ENCODE measurements around the gene CYTH4. TPM values are rescaled to one million over a fixed set of nuclear protein-coding genes. Genes with fewer than 3 reads are reported as not detected.
A peak's percentile ranks its signal among the peaks of the same experiment; 100 is the strongest.

The CYTH4 gene
- total and polyA plus RNA-seq, 4 donors, result 10.5 to 84.2 (median 35.0) TPM

- H3K27me3 ChIP-seq (ENCODE audit: control insufficient read depth in 3 of 3, insufficient read depth in 3 of 3, low read length in 2 of 3), result no peaks in the 10 kb centered on the region
Measured at GRCh38 chr22:37267135-37267587, 15.1 kb upstream of the CYTH4 start.

GRCh38 chr22:37267661-37268413 is 14.5 kb upstream of the CYTH4 start:
- no peak for TF ChIP-seq CTCF (IDR thresholded peaks at IDR 0.05; ENCODE audit: control extremely low read depth, extremely low read depth)
- no peak overlapping the region for H3K4me3 ChIP-seq
- no peaks in the 10 kb centered on the region for H3K27me3 ChIP-seq (ENCODE audit: control insufficient read depth in 3 of 3, insufficient read depth in 3 of 3, low read length in 2 of 3)
- H3K9ac ChIP-seq (ENCODE audit: insufficient read depth in 1 of 2, low read length in 2 of 2), result peak overlapping the region in 1 of 2 donors; percentile 14
- peaks cover 0 to 9% (median 4%) of the 10 kb centered on the region in 4 donors for H3K9me3 ChIP-seq (ENCODE audit: control insufficient read depth in 4 of 4, insufficient read depth in 3 of 4, low read length in 3 of 4)
- 52 to 60% methylated on average over 11 of the region's 11 CpGs for WGBS, 2 donors
- peak overlapping the region in 1 of 2 donors; percentile 78 for H3K27ac ChIP-seq (ENCODE audit: low read depth in 1 of 2, low read length in 1 of 2)
- ATAC-seq (ENCODE audit: insufficient read depth, low FRiP score) (no peak), DNase-seq (peak in 1 of 3 donors; percentile 22)
- H3K36me3 ChIP-seq (ENCODE audit: control insufficient read depth in 4 of 4, insufficient read depth in 4 of 4, low read length in 4 of 4), result no peaks in the 10 kb centered on the region
- H3K4me1 ChIP-seq (ENCODE audit: control insufficient read depth in 5 of 5, insufficient read depth in 5 of 5, low read length in 5 of 5), result peaks cover 0 to 3% (median 0%) of the 10 kb centered on the region in 5 donors

More at GRCh38 chr22:37267135-37267587, 15.1 kb upstream of the CYTH4 start:
- Histone ChIP-seq H3K4me3 (no peak overlapping the region), H3K36me3 (ENCODE audit: control insufficient read depth in 4 of 4, insufficient read depth in 4 of 4, low read length in 4 of 4) (no peaks in the 10 kb centered on the region), H3K9me3 (ENCODE audit: control insufficient read depth in 4 of 4, insufficient read depth in 3 of 4, low read length in 3 of 4) (peaks cover 0 to 9% (median 4%) of the 10 kb centered on the region in 4 donors), H3K4me1 (ENCODE audit: control insufficient read depth in 5 of 5, insufficient read depth in 5 of 5, low read length in 5 of 5) (peaks cover 0 to 3% (median 0%) of the 10 kb centered on the region in 5 donors), H3K9ac (ENCODE audit: insufficient read depth in 1 of 2, low read length in 2 of 2) (peak overlapping the region; percentile 14 to 46), H3K27ac (ENCODE audit: low read depth in 1 of 2, low read length in 1 of 2) (peak overlapping the region in 1 of 2 donors; percentile 17)
- TF ChIP-seq CTCF (IDR thresholded peaks at IDR 0.05; ENCODE audit: control extremely low read depth, extremely low read depth), result peak; percentile 36
- peak; percentile 76 for ATAC-seq (ENCODE audit: insufficient read depth, low FRiP score)
- DNase-seq, result peak; percentile 59 to 73 (median 68)
- 6 to 8% methylated on average over 22 of the region's 22 CpGs for WGBS, 2 donors

GRCh38 chr22:37269936-37270678 is 12.2 kb upstream of the CYTH4 start:
- H3K9ac ChIP-seq (ENCODE audit: insufficient read depth in 1 of 2, low read length in 2 of 2), result no peak overlapping the region
- no peak overlapping the region for H3K4me3 ChIP-seq
- H3K36me3 ChIP-seq (ENCODE audit: control insufficient read depth in 4 of 4, insufficient read depth in 4 of 4, low read length in 4 of 4), result no peaks in the 10 kb centered on the region
- H3K27ac ChIP-seq (ENCODE audit: low read depth in 1 of 2, low read length in 1 of 2), result no peak overlapping the region
- no peaks in the 10 kb centered on the region for H3K9me3 ChIP-seq (ENCODE audit: control insufficient read depth in 4 of 4, insufficient read depth in 3 of 4, low read length in 3 of 4)
- TF ChIP-seq CTCF (IDR thresholded peaks at IDR 0.05; ENCODE audit: control extremely low read depth, extremely low read depth), result no peak
- H3K4me1 ChIP-seq (ENCODE audit: control insufficient read depth in 5 of 5, insufficient read depth in 5 of 5, low read length in 5 of 5), result peaks cover 0 to 3% (median 0%) of the 10 kb centered on the region in 5 donors
- no peaks in the 10 kb centered on the region for H3K27me3 ChIP-seq (ENCODE audit: control insufficient read depth in 3 of 3, insufficient read depth in 3 of 3, low read length in 2 of 3)
- ATAC-seq (ENCODE audit: insufficient read depth, low FRiP score), result no peak
- WGBS, 2 donors, result 56 to 74% methylated on average over 8 of the region's 8 CpGs
- DNase-seq, result peak in 1 of 3 donors; percentile 10
